Measurements from ENCODE around the gene SLC30A10. TPM values are rescaled to one million over a fixed set of nuclear protein-coding genes. Genes with fewer than 3 reads are reported as not detected.

Gene SLC30A10
- total and polyA plus RNA-seq, 10 of the 15 experiments (the other 5 are each of a cell fraction or from before 2014, with no cell fraction given), result not detected

- ChIA-PET SMC1A (ENCODE audit: uncharacterized antibody, unreplicated experiment) (no interaction called here), RAD21 (ENCODE audit: unreplicated experiment) (no interaction called here), CTCF (no interaction called here), POLR2A (interaction anchor here (0.5 kb wide), 1 partner anchor 942 kb away, joined by 3 read pairs; no protein-coding TSS in a partner anchor)
- H4K20me1 ChIP-seq (ENCODE audit: control insufficient read depth, insufficient read depth), result no peaks in the 10 kb centered on the region
- TF ChIP-seq NRF1 (conservative IDR thresholded peaks at IDR 0.05; ENCODE audit: low read depth, low read length) (no peak), SMARCA5 (IDR thresholded peaks at IDR 0.05) (no peak), RUNX3 (IDR thresholded peaks at IDR 0.05; ENCODE audit: low read length) (no peak), PML (IDR thresholded peaks at IDR 0.05; ENCODE audit: low read length) (no peak), NFYA (IDR thresholded peaks at IDR 0.05; ENCODE audit: borderline replicate concordance, low read depth, low read length) (no peak), ZNF24 (IDR thresholded peaks at IDR 0.05) (no peak), PAX5 (IDR thresholded peaks at IDR 0.05; ENCODE audit: borderline replicate concordance, low read depth, low read length) (no peak), ZBTB4 (CRISPR knock-in tag; IDR thresholded peaks at IDR 0.05) (no peak), HDAC6 (IDR thresholded peaks at IDR 0.05; ENCODE audit: unreplicated experiment) (no peak), LARP7 (IDR thresholded peaks at IDR 0.05) (no peak), ZBED1 (IDR thresholded peaks at IDR 0.05; ENCODE audit: borderline replicate concordance) (no peak), MAX (IDR thresholded peaks at IDR 0.05; ENCODE audit: low read depth, low read length) (no peak)
- WGBS (ENCODE audit: insufficient coverage, insufficient replicate concordance, low lambda C conversion rate, missing lambda C conversion rate), result 3% methylated on average over 5 of the region's 5 CpGs
- H3K9ac ChIP-seq (ENCODE audit: control insufficient read depth, insufficient read depth, low read length), result no peak overlapping the region
- no peak overlapping the region for H2AFZ ChIP-seq (ENCODE audit: control insufficient read depth, low read depth, low read length)
- no peaks in the 10 kb centered on the region for H3K4me1 ChIP-seq (ENCODE audit: control insufficient read depth, insufficient read depth, low read length)
- no TSS peak for BruUV-seq (replicated peaks)
- intact Hi-C loops (cut with micrococcal nuclease; ENCODE audit: unreplicated experiment) (no loop called here), in situ Hi-C loops (cut with MboI) (no loop called here)
- DNase-seq (ENCODE audit: low read depth, low spot score) (no peak), ATAC-seq (no peak), FAIRE-seq (no peak)
- no peak overlapping the region for H3K4me3 ChIP-seq
- H3K4me2 ChIP-seq (ENCODE audit: control insufficient read depth, insufficient read depth), result no peak overlapping the region
- no peak overlapping the region for H3K27ac ChIP-seq (ENCODE audit: control insufficient read depth, insufficient read depth)
- H3K9me3 ChIP-seq (replicated peaks; ENCODE audit: control insufficient read depth, insufficient read depth, low read length), result no peaks in the 10 kb centered on the region
- H3K36me3 ChIP-seq (ENCODE audit: control insufficient read depth in 2 of 2, insufficient read depth in 2 of 2, low read length in 1 of 2), result no peaks in the 10 kb centered on the region
- H3K27me3 ChIP-seq (replicated peaks in 1 of 2; ENCODE audit: control insufficient read depth in 2 of 2, insufficient read depth in 2 of 2, low read length in 1 of 2), result no peaks in the 10 kb centered on the region
- no peaks in the 10 kb centered on the region for H3K79me2 ChIP-seq (ENCODE audit: control insufficient read depth, insufficient read depth, low read length)
Measured at GRCh38 chr1:219903353-219903871, 24.9 kb downstream of the SLC30A10 start.
